ENCODE results near the gene MORN1. TPM values are rescaled to one million over a fixed set of nuclear protein-coding genes. Genes with fewer than 3 reads are reported as not detected.

MORN1 gene
- total RNA-seq, 2 experiments from 2014 or later: 5.9 to 6.6 TPM

DNA sequence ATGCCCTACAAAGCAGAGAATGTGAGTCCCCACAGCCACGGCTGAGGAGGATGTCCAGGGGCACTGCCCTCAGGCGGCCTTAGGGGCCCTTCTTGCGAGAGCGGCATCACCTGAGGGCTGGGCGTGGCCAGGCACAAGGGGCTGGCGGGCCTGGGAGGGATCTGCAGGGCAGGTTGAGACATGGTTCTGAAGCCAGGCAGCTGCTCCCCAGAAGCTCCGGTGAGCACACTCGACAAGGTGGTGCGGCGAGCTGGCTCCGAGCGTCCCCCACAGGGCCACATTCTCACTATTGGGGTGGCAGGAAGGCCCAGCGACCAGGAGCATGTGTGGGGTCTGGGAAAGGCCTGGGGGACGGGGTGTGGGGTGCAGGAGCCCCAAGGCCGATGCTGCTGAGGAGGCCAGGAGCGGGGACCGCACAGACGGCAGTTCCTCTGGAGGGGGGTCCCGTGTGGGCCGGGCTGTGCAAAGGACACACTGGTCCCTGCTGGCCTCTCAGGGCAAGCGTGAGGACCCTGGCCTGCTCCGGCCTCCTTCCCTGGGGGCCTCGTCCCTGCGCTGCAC is 47.2 kb downstream of the MORN1 start:
- TF ChIP-seq, protein P1, sequence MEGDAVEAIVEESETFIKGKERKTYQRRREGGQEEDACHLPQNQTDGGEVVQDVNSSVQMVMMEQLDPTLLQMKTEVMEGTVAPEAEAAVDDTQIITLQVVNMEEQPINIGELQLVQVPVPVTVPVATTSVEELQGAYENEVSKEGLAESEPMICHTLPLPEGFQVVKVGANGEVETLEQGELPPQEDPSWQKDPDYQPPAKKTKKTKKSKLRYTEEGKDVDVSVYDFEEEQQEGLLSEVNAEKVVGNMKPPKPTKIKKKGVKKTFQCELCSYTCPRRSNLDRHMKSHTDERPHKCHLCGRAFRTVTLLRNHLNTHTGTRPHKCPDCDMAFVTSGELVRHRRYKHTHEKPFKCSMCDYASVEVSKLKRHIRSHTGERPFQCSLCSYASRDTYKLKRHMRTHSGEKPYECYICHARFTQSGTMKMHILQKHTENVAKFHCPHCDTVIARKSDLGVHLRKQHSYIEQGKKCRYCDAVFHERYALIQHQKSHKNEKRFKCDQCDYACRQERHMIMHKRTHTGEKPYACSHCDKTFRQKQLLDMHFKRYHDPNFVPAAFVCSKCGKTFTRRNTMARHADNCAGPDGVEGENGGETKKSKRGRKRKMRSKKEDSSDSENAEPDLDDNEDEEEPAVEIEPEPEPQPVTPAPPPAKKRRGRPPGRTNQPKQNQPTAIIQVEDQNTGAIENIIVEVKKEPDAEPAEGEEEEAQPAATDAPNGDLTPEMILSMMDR (IDR thresholded peaks at IDR 0.05): no peak

DNA sequence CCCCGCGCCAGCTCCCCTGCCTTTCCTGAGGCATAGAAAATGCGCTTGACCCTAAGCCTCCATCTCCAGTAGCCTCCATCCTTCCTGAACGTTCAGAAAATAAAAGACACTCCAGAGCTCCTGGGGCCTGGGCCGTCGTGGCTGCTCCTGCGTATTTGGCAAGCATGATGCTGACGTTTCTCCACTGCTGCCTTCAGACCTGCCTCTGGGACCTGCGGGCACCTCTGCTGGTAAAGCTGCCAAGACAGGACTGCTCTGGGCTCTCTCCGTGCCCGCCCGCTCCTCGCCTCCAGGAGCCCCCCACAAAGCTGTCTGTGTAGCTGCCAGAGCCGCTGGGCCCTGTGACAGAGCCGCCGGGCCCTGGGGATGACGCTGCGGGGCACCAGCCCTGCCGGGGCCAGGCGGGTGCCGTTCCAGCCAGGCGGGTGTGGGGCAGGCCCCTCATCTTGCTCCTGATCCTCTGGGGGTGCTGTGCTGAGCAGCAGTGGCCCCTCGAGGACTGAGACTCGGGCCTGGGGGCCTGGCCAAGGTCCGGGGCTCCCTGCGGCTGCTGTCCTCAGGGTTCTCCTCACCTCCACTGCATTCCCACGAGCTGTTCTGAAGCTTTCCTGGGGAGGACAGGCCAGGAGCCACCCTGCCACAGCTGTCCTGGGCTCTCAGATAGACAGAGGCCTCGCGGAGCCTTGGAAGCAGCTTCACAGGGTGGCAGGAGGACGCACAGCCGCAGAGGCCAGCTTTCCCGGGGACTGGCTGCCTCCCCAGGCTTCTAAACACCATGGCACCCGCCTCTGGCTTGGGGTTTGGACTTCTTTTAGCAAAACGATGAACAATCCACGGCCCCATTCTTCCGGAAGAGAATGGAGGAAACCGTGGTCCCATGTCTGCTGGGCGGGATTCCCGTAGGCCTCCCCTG is 48.1 kb downstream of the MORN1 start:
- no peaks in the 10 kb centered on the region for H3K4me1 Mint-ChIP-seq (ENCODE audit: low read depth)
- intact Hi-C loops (cut with micrococcal nuclease): no loop called here

More for the DNA sequence above, 47.2 kb downstream of the MORN1 start:
- Mint-ChIP-seq H3K4me3 (no peak overlapping the region), H3K4me1 (ENCODE audit: low read depth) (no peaks in the 10 kb centered on the region), H3K27ac (no peak overlapping the region), H3K36me3 (ENCODE audit: low read depth) (no peaks in the 10 kb centered on the region), H3K9me3 (no peaks in the 10 kb centered on the region), H3K27me3 (no peaks in the 10 kb centered on the region)
- ATAC-seq (no peak), DNase-seq (no peak)
- ChIA-PET POLR2A (no interaction called here), CTCF (no interaction called here)
- intact Hi-C loops (cut with micrococcal nuclease): no loop called here

GRCh38 chr1:2342384-2343022 is 48.9 kb downstream of the MORN1 start:
- POLR2A ChIA-PET: no interaction called here
- H3K4me3 Mint-ChIP-seq: no peak overlapping the region
- TF ChIP-seq, protein P1 (IDR thresholded peaks at IDR 0.05): no peak

More for the DNA sequence above, 48.1 kb downstream of the MORN1 start:
- POLR2A ChIA-PET: no interaction called here
- no peaks in the 10 kb centered on the region for H3K36me3 Mint-ChIP-seq (ENCODE audit: low read depth)
- ATAC-seq: no peak
- H3K9me3 Mint-ChIP-seq: no peaks in the 10 kb centered on the region
- H3K4me3 Mint-ChIP-seq: no peak overlapping the region
- DNase-seq: no peak
- CTCF ChIA-PET: no interaction called here
- H3K27ac Mint-ChIP-seq: no peak overlapping the region
- H3K27me3 Mint-ChIP-seq: no peaks in the 10 kb centered on the region
- TF ChIP-seq, protein P1 (IDR thresholded peaks at IDR 0.05): no peak

GRCh38 chr1:2341706-2342383 is 49.5 kb downstream of the MORN1 start:
- Mint-ChIP-seq H3K27ac (no peak overlapping the region), H3K27me3 (no peaks in the 10 kb centered on the region), H3K4me1 (ENCODE audit: low read depth) (no peaks in the 10 kb centered on the region), H3K36me3 (ENCODE audit: low read depth) (no peaks in the 10 kb centered on the region), H3K4me3 (no peak overlapping the region), H3K9me3 (no peaks in the 10 kb centered on the region)
- TF ChIP-seq, protein P1 (IDR thresholded peaks at IDR 0.05): no peak
- no peak for DNase-seq
- ChIA-PET CTCF (no interaction called here), POLR2A (no interaction called here)
- intact Hi-C loops (cut with micrococcal nuclease): no loop called here
- ATAC-seq: no peak

More at GRCh38 chr1:2342384-2343022, 48.9 kb downstream of the MORN1 start:
- CTCF ChIA-PET: no interaction called here
- Mint-ChIP-seq H3K27ac (no peak overlapping the region), H3K36me3 (ENCODE audit: low read depth) (no peaks in the 10 kb centered on the region), H3K27me3 (no peaks in the 10 kb centered on the region), H3K4me1 (ENCODE audit: low read depth) (no peaks in the 10 kb centered on the region), H3K9me3 (no peaks in the 10 kb centered on the region)
- intact Hi-C loops (cut with micrococcal nuclease): no loop called here
- ATAC-seq: no peak
- no peak for DNase-seq

Data from activated CD8-positive, alpha-beta T cell treated with anti-CD3 and anti-CD28 coated beads for 36 hours (primary cell).